NB4 (cell line): ENCODE measurements around the gene GRIFIN.

Source experiments
- MYC ChIP-seq: IDR thresholded peaks from 2 replicates; pipeline ENCODE4 v1.6.1; 2011; ENCODE audit warnings: low read depth, low read length
- POLR2A ChIP-seq: IDR thresholded peaks from 2 replicates; pipeline ENCODE4 v1.6.1; 2011; ENCODE audit warnings: mild to moderate bottlenecking; ENCODE audit not compliant: insufficient read length; ENCODE audit errors: extremely low read depth
- TF ChIP-seq, protein P1 (sequence below): IDR thresholded peaks from one replicate; pipeline ENCODE4 v1.5.1; 2012; ENCODE audit warnings: low read depth, low read length
- TF ChIP-seq, protein P2 (sequence below): IDR thresholded peaks from 2 replicates; pipeline ENCODE4 v1.6.1; 2011; ENCODE audit warnings: low read depth, low read length

DNA sequence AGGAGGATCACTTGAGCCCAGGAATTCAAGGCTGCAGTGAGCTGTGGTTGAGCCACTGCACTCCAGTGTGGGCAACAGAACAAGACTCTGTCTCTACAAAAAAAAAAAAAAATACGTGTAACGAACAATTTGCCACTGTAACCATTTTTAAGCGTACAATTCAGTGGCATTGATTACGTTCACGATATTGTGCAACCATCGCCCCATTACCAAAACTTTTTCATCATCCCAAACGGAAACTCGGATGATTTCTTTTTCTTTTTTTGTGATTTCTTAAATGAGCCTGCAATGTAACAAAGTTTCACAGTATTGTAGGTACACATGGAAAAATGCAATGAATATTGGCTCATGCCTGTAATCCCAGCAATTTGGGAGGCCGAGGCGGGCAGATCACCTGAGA lies 9.5 kb downstream of the GRIFIN start:
- no peak for TF ChIP-seq MYC
- TF ChIP-seq, protein P1, sequence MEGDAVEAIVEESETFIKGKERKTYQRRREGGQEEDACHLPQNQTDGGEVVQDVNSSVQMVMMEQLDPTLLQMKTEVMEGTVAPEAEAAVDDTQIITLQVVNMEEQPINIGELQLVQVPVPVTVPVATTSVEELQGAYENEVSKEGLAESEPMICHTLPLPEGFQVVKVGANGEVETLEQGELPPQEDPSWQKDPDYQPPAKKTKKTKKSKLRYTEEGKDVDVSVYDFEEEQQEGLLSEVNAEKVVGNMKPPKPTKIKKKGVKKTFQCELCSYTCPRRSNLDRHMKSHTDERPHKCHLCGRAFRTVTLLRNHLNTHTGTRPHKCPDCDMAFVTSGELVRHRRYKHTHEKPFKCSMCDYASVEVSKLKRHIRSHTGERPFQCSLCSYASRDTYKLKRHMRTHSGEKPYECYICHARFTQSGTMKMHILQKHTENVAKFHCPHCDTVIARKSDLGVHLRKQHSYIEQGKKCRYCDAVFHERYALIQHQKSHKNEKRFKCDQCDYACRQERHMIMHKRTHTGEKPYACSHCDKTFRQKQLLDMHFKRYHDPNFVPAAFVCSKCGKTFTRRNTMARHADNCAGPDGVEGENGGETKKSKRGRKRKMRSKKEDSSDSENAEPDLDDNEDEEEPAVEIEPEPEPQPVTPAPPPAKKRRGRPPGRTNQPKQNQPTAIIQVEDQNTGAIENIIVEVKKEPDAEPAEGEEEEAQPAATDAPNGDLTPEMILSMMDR: no peak
- TF ChIP-seq, protein P2, sequence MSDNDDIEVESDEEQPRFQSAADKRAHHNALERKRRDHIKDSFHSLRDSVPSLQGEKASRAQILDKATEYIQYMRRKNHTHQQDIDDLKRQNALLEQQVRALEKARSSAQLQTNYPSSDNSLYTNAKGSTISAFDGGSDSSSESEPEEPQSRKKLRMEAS: no peak
- no peak for TF ChIP-seq POLR2A
